Peyer's patch (tissue), 4 donors: ENCODE data around the gene TM4SF4. TPM values are rescaled to one million over a fixed set of nuclear protein-coding genes. Genes with fewer than 3 reads are reported as not detected.
A peak's percentile ranks its signal among the peaks of the same experiment; 100 is the strongest.

Experiments
- DNase-seq, 3 donors: peaks; one replicate each; pipeline ENCODE4 v3.0.0-alpha.2; 2017 to 2019
- H3K27ac ChIP-seq, 4 donors: fragments of 200-600 bp; sonication (generic); one replicate each; pipeline ENCODE4 v1.5.1; 2016 to 2019
- H3K27me3 ChIP-seq, 2 donors: fragments of 200-600 bp; sonication (generic); one replicate each; pipeline ENCODE4 v1.5.1; 2019
- H3K36me3 ChIP-seq, 3 donors: fragments of 200-600 bp; sonication (generic); one replicate each; pipeline ENCODE4 v1.5.1; 2016 to 2019
- H3K4me1 ChIP-seq, 4 donors: fragments of 200-600 bp; sonication (generic); one replicate each; pipeline ENCODE4 v1.5.1; 2016 to 2019
- H3K4me3 ChIP-seq, 4 donors: fragments of 200-600 bp; sonication (generic); 1 replicate in 3 of 4; 2 replicates in 1 of 4; pipeline ENCODE4 v1.5.1; 2016 to 2019; ENCODE audit warnings: mild to moderate bottlenecking in 1 of 4
- H3K9me3 ChIP-seq, 4 donors: fragments of 200-600 bp; sonication (generic); one replicate each; pipeline ENCODE4 v1.5.1; 2016 to 2019; ENCODE audit warnings: mild to moderate bottlenecking in 1 of 4
- POLR2A ChIP-seq, 2 donors: fragments of 450-650 bp; IDR thresholded peaks; one replicate each; pipeline ENCODE4 v1.5.1; 2017; ENCODE audit warnings: antibody characterized with exemption in 2 of 2, mild to moderate bottlenecking in 2 of 2, moderate library complexity in 2 of 2
- total RNA-seq, 4 donors: library from RNA; depleted of rRNA; stranded (reverse); fragments of >200 nt; gene quantifications; one replicate each; pipeline ENCODE4 v1.1.0, GENCODE V29; 2016
- TF ChIP-seq, protein P1 (sequence below), 6 experiments: fragments of 450-650 bp in 4 of 6; fragments of 200-600 bp in 2 of 6; sonication (generic) in 1 of 6; IDR thresholded peaks; one replicate each; pipeline ENCODE4 v1.5.1; 2017 to 2019; ENCODE audit warnings: antibody characterized with exemption in 6 of 6, mild to moderate bottlenecking in 3 of 6, moderate library complexity in 1 of 6

The TM4SF4 gene
- total RNA-seq, 4 donors from 2014 or later: 1.7 to 500 (median 217) TPM

DNA sequence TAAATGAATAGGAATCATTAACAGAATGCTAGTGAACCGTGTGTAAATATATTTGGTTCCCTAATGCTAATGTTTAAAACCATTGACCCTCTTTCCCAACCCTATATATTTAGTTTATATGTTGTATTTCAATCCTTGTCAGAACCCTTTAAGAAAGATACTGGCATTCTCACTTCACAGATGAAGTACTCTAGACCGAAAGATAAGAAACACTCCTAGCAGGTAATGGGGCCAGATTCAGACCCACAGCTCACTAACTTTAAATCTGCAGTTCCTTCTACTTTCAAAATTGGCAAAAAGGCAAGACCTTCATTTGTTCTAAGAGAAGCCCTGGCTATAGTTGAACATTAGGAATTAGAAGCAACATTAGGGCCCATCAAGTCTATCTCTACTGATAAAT lies 42.3 kb upstream of the TM4SF4 start:
- Histone ChIP-seq H3K27me3 (no peaks in the 10 kb centered on the region), H3K4me1 (no peaks in the 10 kb centered on the region), H3K36me3 (no peaks in the 10 kb centered on the region), H3K27ac (no peak overlapping the region), H3K9me3 (no peaks in the 10 kb centered on the region), H3K4me3 (no peak overlapping the region)
- TF ChIP-seq POLR2A (IDR thresholded peaks at IDR 0.05): no peak
- TF ChIP-seq, protein P1, sequence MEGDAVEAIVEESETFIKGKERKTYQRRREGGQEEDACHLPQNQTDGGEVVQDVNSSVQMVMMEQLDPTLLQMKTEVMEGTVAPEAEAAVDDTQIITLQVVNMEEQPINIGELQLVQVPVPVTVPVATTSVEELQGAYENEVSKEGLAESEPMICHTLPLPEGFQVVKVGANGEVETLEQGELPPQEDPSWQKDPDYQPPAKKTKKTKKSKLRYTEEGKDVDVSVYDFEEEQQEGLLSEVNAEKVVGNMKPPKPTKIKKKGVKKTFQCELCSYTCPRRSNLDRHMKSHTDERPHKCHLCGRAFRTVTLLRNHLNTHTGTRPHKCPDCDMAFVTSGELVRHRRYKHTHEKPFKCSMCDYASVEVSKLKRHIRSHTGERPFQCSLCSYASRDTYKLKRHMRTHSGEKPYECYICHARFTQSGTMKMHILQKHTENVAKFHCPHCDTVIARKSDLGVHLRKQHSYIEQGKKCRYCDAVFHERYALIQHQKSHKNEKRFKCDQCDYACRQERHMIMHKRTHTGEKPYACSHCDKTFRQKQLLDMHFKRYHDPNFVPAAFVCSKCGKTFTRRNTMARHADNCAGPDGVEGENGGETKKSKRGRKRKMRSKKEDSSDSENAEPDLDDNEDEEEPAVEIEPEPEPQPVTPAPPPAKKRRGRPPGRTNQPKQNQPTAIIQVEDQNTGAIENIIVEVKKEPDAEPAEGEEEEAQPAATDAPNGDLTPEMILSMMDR (IDR thresholded peaks at IDR 0.05): no peak
- DNase-seq: no peak

DNA sequence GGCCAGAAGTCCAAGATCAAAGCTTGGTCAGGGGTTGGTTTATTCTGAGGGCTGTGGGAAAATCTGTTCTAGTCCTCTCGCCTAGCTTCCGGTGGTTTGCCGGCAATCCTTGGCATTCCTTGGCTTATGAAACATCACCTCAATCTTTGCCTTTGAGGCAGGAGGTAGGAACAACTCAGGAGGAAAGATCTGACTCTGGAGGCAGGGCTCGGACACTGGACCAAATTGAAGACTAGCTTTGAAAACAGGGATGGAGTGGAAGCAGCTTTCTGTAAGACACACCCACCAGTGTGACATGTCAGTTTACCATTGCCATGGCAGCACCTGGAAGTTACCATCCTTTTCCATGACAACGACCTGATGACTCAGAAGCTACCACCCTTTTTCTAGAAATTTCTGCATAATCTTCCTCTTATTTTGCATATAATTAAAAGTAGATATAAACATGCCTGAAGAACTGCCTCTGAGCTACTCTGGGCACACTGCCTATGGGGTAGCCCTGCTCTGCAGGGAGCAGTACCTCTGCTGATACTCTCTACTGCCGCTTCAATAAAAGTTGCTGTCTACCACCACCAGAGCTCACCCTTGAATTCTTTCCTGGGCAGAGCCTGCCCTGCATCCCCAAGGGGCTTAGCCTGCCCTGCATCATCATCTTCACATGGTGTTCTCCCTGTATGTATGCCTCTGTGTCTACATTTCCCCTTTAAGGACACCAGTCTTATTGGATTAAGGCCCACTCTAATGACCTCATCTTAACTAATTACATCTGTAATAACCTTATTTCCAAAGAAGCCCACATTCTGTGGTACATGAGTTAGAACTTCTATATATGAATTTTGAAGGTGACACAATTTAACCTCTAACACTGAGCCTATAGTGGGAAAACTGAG lies 38.3 kb upstream of the TM4SF4 start:
- H3K27me3 ChIP-seq: no peaks in the 10 kb centered on the region
- H3K9me3 ChIP-seq: no peaks in the 10 kb centered on the region
- no peaks in the 10 kb centered on the region for H3K36me3 ChIP-seq
- no peak overlapping the region for H3K4me3 ChIP-seq
- H3K27ac ChIP-seq: peak overlapping the region in 1 of 4 donors; percentile 70
- DNase-seq: no peak
- peaks cover 0 to 6% (median 0%) of the 10 kb centered on the region in 4 donors for H3K4me1 ChIP-seq
- TF ChIP-seq, protein P1 (IDR thresholded peaks at IDR 0.05): no peak
- TF ChIP-seq POLR2A (IDR thresholded peaks at IDR 0.05): no peak

DNA sequence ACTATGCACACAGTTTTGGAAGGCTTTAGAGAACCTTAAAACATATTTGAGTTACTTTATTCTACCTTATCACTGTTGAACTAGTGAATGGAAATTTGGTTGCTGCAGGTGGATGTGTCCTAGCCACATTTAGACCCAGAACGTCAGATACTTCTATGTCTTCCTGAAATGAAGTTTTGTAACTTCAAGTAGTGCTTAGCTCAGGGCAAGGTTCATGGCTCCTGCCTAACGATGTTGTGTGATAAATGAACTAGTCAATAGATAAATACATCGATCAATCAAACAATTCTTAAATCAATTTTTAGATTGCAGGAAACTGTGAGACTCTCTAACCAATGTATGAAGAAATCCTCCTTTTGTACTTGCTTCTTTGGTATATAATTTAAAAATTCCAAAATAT lies 37.2 kb upstream of the TM4SF4 start:
- no peak for DNase-seq
- Histone ChIP-seq H3K4me1 (peaks cover 0 to 10% (median 0%) of the 10 kb centered on the region in 4 donors), H3K36me3 (no peaks in the 10 kb centered on the region), H3K27me3 (no peaks in the 10 kb centered on the region), H3K27ac (peak overlapping the region in 3 of 4 donors; percentile 23 to 77 (median 70)), H3K9me3 (no peaks in the 10 kb centered on the region), H3K4me3 (no peak overlapping the region)
- TF ChIP-seq, protein P1 (IDR thresholded peaks at IDR 0.05): no peak
- no peak for TF ChIP-seq POLR2A (IDR thresholded peaks at IDR 0.05)

DNA sequence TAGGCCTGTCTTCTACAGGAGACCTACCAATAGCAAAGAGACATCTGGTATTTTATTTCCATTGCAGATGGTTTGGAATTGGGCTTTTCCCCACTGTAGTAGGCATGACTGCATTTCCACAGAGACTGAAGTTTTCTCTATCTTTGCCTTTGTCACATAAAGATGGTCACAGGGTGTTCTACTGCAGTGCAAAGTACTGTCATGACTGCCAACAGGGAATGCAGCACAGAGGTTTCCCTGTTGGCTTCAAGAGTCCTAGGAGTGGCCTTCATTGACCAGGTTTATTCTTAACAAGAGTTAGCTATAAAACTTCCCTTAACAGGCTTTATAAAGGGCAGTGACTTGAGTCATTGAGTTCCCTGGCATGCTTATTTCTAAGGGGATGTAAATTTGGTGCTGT lies 36.8 kb upstream of the TM4SF4 start:
- H3K36me3 ChIP-seq: no peaks in the 10 kb centered on the region
- TF ChIP-seq, protein P1 (IDR thresholded peaks at IDR 0.05): no peak
- TF ChIP-seq POLR2A (IDR thresholded peaks at IDR 0.05): no peak
- no peaks in the 10 kb centered on the region for H3K9me3 ChIP-seq
- H3K27me3 ChIP-seq: no peaks in the 10 kb centered on the region
- peak overlapping the region in 3 of 4 donors; percentile 23 to 77 (median 70) for H3K27ac ChIP-seq
- DNase-seq: peak in 1 of 3 donors; percentile 71
- peaks cover 0 to 15% (median 0%) of the 10 kb centered on the region in 4 donors for H3K4me1 ChIP-seq
- no peak overlapping the region for H3K4me3 ChIP-seq

DNA sequence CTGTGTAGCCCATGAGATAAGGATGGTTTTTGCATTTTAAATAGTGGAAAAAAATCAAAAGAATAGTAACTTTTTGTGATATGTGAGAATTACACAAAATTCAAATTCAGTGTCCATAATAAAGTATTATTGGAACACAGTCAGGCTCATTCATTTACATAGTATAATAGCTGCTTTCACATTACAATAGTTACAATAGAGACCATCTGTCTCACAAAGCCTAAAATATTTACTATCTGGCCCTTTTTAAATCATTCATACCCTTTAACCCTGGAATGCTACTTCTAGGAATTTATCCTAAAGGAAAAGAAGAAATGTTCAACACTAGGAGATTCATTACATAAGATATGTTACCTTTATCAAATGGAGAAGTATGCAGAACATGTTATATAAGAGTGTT lies 35.5 kb upstream of the TM4SF4 start:
- DNase-seq: no peak
- TF ChIP-seq, protein P1 (IDR thresholded peaks at IDR 0.05): no peak
- no peak for TF ChIP-seq POLR2A (IDR thresholded peaks at IDR 0.05)

More for the DNA sequence above, 35.5 kb upstream of the TM4SF4 start:
- Histone ChIP-seq H3K4me3 (no peak overlapping the region), H3K27me3 (no peaks in the 10 kb centered on the region), H3K36me3 (no peaks in the 10 kb centered on the region), H3K4me1 (peaks cover 0 to 25% (median 0%) of the 10 kb centered on the region in 4 donors), H3K9me3 (no peaks in the 10 kb centered on the region), H3K27ac (no peak overlapping the region)
